ENCODE measurements around the gene MTOR.
"Not testable (repeated sequence)": the region's sequence is repeated elsewhere in the genome, so short reads cannot be mapped to it uniquely, and the experiment has no call there.

DNA sequence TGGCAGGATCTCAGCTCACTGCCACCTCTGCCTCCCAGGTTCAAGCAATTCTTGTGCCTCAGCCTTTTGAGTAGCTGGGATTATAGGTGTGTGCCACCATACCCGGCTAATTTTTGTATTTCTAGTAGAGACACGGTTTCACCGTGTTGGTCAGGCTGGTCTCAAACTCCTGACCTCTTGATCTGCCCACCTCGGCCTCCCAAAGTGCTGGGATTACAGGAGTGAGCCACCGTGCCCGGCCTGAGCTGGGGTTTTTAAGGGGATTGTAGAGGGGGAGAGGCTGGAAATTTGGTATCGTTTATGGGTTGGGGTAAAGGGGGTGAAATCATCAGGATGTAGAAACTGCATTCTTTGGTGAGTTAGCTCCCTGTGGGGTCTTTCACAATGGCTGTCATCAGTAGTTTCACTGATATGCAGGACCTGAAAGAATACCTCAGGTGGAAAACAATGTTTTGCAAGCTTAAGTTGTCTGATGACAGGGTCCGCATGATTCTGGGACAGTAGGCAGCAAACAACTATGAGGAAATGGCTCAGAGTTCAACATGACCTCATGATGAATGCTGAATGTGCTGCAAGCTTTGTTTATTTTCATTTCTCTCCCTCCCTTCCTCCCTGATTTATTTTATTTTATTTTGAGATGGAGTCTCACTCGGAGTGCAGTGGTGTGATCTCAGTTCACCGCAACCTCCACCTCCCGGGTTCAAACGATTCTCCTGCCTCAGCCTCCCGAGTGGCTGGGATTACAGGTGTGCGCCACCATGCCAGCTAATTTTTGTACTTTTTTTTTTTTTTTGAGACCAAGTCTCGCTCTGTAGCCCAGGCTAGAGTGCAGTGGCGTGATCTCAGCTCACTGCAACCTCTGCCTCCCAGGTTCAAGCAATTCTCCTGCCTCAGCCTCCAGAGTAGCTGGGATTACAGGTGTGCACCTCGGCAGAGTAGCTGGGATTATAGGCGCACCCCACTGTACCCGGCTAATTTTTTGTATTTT is 5.3 kb upstream of the MTOR start:
- TF ChIP-seq, protein P1, sequence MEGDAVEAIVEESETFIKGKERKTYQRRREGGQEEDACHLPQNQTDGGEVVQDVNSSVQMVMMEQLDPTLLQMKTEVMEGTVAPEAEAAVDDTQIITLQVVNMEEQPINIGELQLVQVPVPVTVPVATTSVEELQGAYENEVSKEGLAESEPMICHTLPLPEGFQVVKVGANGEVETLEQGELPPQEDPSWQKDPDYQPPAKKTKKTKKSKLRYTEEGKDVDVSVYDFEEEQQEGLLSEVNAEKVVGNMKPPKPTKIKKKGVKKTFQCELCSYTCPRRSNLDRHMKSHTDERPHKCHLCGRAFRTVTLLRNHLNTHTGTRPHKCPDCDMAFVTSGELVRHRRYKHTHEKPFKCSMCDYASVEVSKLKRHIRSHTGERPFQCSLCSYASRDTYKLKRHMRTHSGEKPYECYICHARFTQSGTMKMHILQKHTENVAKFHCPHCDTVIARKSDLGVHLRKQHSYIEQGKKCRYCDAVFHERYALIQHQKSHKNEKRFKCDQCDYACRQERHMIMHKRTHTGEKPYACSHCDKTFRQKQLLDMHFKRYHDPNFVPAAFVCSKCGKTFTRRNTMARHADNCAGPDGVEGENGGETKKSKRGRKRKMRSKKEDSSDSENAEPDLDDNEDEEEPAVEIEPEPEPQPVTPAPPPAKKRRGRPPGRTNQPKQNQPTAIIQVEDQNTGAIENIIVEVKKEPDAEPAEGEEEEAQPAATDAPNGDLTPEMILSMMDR (IDR thresholded peaks at IDR 0.05): not testable (repeated sequence)
- not testable (repeated sequence) for TF ChIP-seq POLR2A (IDR thresholded peaks at IDR 0.05)
